ENCODE results near the gene MAS1.
"Not testable (repeated sequence)": the region's sequence is repeated elsewhere in the genome, so short reads cannot be mapped to it uniquely, and the experiment has no call there.

- TF ChIP-seq CTCF (IDR thresholded peaks at IDR 0.05; ENCODE audit: low read depth, low read length, missing input control); HNF4G (IDR thresholded peaks at IDR 0.05): not testable (repeated sequence)
Observed at GRCh38 chr6:159849851-159850250, 40.9 kb upstream of the MAS1 start.

Data from liver (tissue), 3 donors.